GM12891 (cell line): ENCODE results near the gene MCM9.

ENCODE experiments used
- POLR2A ChIP-seq: IDR thresholded peaks from 2 replicates; pipeline ENCODE4 v1.6.1; 2011; ENCODE audit warnings: low read depth, low read length, control low read depth
- POLR2AphosphoS5 ChIP-seq: IDR thresholded peaks from 2 replicates; pipeline ENCODE4 v1.6.1; 2011; ENCODE audit warnings: low read depth, low read length, control low read depth
- TAF1 ChIP-seq: IDR thresholded peaks from 2 replicates; pipeline ENCODE4 v1.6.1; 2011; ENCODE audit warnings: low read depth, low read length, control low read depth

DNA sequence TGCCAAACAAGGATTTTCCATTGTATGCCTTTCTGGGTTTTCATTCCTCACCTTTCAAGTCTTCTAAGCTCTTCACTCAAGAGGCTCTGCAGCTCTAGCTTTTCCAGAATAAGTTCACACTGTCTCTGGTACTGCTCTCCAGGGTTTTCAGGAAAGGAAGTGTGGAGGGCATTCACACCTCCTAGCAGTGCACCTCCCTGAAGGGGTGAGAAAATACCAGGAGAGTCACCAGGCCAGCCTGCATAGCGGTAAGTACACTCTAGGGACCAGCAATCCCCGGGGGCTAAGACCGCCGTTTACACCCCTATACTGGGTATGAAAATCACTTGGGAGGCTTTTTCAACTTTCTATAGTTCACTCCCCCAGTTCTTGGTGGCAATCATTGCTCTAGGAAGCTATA is 108.9 kb downstream of the MCM9 start:
- TF ChIP-seq POLR2AphosphoS5 = no peak
- no peak for TF ChIP-seq POLR2A
- TF ChIP-seq TAF1 = no peak
